EL (cell line): Measurements from ENCODE around the gene PPP2R3A.
A peak's percentile ranks its signal among the peaks of the same experiment; 100 is the strongest.
"Not testable (repeated sequence)": the region's sequence is repeated elsewhere in the genome, so short reads cannot be mapped to it uniquely, and the experiment has no call there.

ENCODE experiments used
- DNase-seq: peaks from one replicate; pipeline ENCODE4 v3.0.0-alpha.2; 2016

Gene PPP2R3A

GRCh38 chr3:136114421-136114820 lies 148.9 kb downstream of the PPP2R3A start:
- no peak for DNase-seq

DNA sequence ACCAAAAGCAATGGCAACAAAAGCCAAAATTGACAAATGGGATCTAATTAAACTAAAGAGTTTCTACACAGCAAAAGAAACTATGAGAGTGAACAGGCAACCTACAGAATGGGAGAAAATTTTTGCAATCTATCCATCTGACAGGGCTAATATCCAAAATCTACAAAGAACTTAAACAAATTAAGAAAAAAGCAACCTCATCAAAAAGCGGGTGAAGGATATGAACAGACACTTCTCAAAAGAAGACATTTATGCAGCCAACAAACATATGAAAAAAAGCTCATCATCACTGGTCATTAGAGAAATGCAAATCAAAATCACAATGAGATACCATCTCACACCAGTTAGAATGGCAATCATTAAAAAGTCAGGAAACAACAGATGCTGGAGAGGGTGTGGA lies 153.8 kb downstream of the PPP2R3A start:
- DNase-seq: not testable (repeated sequence)

GRCh38 chr3:136119783-136120182 lies 154.3 kb downstream of the PPP2R3A start:
- DNase-seq: not testable (repeated sequence)

GRCh38 chr3:136120373-136121348 lies 155.1 kb downstream of the PPP2R3A start:
- peak; percentile 53 for DNase-seq

DNA sequence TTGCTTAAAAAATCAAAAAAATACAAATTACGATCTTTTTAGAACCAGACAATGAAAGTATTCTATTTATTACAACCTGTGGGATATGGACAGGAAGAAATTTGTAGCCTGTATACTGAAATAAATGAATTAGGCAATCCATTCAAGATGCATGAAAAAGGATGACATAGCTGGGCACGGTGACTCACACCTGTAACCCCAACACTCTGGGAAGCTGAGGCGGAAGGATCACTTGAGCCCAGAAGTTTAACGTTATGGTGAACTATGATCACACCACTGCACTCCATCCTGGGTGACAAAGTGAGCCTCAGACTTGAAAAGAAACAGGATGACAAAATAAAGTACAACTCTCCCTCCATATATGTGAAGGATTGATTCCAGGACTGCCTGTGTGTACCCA lies 156.5 kb downstream of the PPP2R3A start:
- peak; percentile 7 for DNase-seq

GRCh38 chr3:136131647-136132046 lies 166.1 kb downstream of the PPP2R3A start:
- not testable (repeated sequence) for DNase-seq

- no peak for DNase-seq
Observed at GRCh38 chr3:136134091-136134490, 168.6 kb downstream of the PPP2R3A start.

GRCh38 chr3:136135039-136135802 lies 169.7 kb downstream of the PPP2R3A start:
- no peak for DNase-seq

- no peak for DNase-seq
Observed at GRCh38 chr3:136136454-136136853, 170.9 kb downstream of the PPP2R3A start.

- peak; percentile 23 for DNase-seq
Observed at GRCh38 chr3:136141291-136141785, 175.8 kb downstream of the PPP2R3A start.

GRCh38 chr3:136141891-136142290 lies 176.4 kb downstream of the PPP2R3A start:
- peak; percentile 35 for DNase-seq

- peak; percentile 90 for DNase-seq
Observed at GRCh38 chr3:136142592-136142991, 177.1 kb downstream of the PPP2R3A start.

- DNase-seq: not testable (repeated sequence)
Observed at GRCh38 chr3:136144397-136144796, 178.9 kb downstream of the PPP2R3A start.

DNA sequence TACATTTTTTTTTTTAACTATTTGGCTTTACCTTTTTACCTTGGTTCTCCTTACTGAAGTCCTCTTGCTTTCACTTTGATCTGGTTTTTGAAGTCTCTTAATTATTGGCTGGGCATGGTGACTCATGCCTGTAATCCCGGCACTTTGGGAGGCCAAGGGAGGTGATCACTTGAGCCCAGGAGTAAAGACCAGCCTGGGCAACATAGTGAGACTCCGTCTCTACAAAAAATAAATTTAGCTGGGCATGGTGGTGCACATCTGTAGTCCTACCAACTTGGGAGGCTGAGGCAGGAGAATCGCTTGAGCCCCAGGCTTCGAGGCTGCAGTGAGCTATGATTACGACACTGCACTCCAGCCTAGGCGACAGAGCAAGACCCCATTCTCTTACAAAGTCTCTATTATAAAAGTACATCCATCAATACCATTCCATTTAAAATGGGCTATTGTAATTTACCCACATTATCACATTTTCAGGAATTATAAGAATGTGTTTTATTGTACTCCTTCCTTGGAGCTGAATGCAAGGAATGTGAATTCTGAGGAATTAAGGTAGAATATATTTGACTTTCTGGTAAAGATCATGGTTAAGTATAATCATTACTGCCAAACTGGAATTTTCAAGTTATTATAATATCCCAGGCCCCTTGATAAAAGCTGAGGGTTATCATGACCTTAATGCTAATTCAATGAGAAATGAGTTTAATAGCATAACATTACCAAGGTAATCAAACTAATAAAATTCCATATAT lies 181.6 kb downstream of the PPP2R3A start:
- peak; percentile 45 for DNase-seq

DNA sequence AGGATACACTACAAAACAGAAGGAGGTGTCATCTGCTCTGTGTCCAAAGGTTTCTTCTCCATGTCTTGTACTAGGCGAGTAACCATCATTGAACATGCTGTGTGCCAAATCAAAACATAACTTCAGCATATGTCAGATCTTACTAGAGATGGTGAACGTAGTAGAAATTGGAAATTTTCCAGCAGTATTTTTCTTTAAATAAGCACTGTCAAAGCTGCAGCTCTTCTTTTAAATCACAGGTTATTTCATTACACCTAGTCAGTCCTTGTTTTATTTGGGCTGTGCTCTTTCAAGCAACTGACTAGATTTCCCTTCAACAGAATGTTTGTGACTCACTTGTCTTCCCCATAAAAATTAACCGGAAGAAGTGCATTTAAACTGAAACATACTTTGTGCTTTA lies 184.1 kb downstream of the PPP2R3A start:
- peak; percentile 63 for DNase-seq

DNA sequence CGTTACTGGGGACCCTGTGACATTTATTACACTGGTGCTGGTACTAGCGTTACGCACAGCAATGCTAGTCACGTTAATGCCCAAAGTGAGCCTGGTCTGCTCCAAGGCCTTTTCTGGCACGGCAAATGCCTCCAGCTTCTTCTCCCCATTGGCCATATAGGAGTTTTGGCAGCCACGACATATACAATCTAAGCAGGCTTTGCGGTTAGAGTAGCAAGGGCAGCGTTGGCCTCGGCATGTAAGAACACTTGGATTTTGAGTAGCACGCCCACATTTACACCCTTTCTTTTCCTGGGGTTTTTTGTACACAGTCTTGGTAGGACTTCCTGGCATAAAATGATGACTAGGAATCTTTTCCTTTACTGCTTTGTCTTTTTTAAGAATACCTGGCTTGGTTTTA lies 185.7 kb downstream of the PPP2R3A start:
- DNase-seq: no peak

DNA sequence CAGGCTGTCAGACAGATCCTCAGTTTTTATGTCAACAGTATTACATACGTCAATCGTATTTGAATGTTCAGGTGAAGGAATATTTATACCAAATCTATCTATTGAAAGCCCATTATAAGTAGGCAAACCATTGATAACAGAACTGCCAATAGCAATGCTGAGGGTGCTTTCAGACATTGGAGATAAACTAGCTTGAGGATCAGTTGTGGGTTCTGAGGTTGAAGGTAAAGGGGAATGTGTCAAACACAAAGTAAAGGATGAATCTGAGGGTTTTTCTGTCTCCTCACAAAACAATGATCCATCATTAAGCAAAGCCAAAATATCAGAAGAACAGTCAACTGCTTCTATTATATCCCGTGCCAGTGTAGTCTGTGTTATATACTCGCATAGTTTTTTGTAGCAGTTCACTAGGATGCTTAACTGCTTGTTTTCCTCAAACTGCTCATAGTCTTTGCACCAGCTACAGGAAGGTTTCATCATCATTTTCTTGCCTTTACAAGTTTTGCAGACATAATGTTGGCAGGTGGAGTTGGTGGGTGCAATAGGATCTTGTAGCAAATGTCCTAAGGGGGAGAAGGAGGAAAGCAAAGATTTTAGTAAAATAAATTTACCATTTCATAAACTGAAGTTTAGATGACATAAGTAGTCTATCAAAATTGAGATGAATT lies 186.8 kb downstream of the PPP2R3A start:
- no peak for DNase-seq

DNA sequence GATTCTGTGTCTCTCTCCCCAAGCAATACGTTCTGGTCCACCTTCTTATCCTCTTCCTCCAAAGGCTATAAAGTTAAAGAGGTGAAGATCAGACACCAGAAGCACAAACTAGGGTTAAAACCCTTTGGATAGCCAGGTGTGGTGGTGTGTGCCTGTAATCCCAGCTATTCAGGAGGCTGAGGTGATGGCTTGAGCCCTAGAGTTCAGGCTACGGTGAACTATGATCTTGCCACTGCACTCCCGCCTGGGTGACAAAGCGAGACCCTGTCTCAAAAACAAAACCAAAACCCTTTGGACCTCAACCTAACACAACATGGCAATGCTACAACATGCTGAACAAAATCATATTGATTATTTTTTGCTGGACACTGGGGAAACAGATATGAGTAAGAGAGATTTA lies 187.4 kb downstream of the PPP2R3A start:
- no peak for DNase-seq

DNA sequence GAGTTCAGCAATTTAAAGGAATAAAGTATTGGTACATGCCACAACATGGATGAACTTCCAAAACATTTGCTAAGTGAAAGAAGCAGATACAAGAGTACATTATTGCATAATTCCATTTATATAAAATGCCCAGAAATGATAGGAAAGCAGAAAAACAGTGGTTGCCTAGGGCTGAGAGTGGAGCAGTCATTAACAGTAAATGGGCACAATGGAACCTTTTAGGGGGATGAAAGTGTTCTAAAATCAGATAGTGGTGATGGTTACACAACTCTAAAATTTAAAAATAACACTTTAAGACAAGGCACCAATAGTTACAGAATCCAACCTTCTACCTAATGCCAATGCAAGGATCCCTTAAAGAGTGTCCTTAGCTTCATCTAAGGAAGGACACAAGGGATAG lies 196.0 kb downstream of the PPP2R3A start:
- no peak for DNase-seq

DNA sequence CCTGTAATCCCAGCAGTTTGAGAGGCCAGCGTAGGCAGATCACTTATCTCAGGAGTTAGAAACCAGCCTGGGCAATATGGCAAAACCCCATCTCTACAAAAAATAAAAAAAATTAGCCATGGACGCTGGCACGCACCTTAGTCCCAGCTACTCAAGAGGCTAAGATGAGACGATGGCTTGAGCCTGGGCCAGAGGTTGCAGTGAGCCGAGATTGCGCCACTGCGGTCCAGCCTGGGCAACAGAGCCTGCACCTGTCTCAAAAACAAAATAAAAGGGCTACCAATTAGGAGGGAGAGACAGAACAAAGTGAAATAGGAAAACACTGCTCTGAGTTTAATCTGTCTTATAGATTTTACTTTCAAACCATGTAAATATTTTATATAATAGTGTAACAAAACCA lies 196.8 kb downstream of the PPP2R3A start:
- no peak for DNase-seq

DNA sequence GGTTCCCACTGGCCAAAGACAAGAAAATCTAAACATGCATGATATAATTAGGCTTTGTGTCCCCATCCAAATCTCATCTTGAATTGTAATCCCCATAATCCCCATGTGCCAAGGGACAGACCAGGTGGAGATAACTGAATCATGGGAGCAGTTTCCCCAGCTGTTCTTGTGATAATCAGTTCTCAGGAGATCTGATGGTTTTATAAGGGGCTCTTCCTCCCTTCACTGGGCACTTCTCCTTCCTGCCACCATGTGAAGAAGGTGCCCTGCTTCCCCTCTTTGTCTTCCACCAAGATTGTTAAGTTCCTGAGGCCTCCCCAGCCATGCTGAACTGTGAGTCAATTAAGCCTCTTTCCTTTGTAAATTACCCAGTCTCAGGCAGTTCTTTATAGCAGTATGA lies 198.1 kb downstream of the PPP2R3A start:
- not testable (repeated sequence) for DNase-seq

DNA sequence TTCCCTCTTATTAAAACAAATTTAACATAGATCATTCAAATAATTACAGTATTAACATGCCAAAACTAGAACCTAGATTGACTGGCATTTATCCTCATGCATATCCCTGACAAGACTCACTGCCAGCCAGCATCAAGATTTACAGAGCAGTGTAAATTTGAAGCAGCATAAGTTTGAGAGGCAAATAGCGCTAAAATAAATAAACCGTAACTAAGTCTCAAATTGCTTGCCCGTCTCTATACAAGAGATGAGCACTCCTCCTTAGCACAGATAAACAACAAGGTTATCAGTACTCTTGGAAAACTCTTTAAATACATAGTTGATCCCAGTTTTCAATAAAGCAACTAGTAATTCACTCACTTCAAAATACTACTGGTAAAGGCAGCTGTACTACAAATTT lies 201.0 kb downstream of the PPP2R3A start:
- DNase-seq: no peak
